Spinal cord (tissue), 10 donors: ENCODE data around the gene ZNF853. TPM values are rescaled to one million over a fixed set of nuclear protein-coding genes. Genes with fewer than 3 reads are reported as not detected.

ENCODE experiments used
- DNase-seq, 6 donors: peaks; one replicate each; pipeline versions ENCODE4 v3.0.0 to v3.0.0-alpha.2; 2013 to 2015; ENCODE audit warnings: low spot score in 6 of 6, low read depth in 4 of 6
- H3K27ac ChIP-seq: one replicate; pipeline ENCODE4 v1.5.1; 2013; ENCODE audit warnings: low read depth, low read length, control low read depth
- H3K27me3 ChIP-seq: one replicate; pipeline ENCODE4 v1.6.1; 2013; ENCODE audit warnings: low read length; ENCODE audit not compliant: control insufficient read depth, insufficient read depth
- H3K36me3 ChIP-seq: one replicate; pipeline ENCODE4 v1.6.1; 2013; ENCODE audit warnings: low read length; ENCODE audit not compliant: control insufficient read depth, insufficient read depth
- H3K4me1 ChIP-seq: one replicate; pipeline ENCODE4 v1.6.1; 2013; ENCODE audit warnings: low read length; ENCODE audit not compliant: control insufficient read depth, insufficient read depth
- H3K4me3 ChIP-seq: one replicate; pipeline ENCODE4 v1.5.1; 2013; ENCODE audit warnings: low read depth, low read length, control low read depth
- H3K9me3 ChIP-seq: one replicate; pipeline ENCODE4 v1.6.1; 2013; ENCODE audit warnings: low read length; ENCODE audit not compliant: control insufficient read depth, insufficient read depth
- WGBS: methylation state at CpG from one replicate; pipeline ENCODE4 v1.1.5; 2013; ENCODE audit warnings: missing lambda C conversion rate; ENCODE audit not compliant: insufficient coverage; 5-methylcytosine and 5-hydroxymethylcytosine counted together
- polyA plus RNA-seq, 2 donors: library from polyadenylated mRNA; unstranded; fragments of 120-200 nt; gene quantifications; one replicate each; pipeline ENCODE4 v1.2.1, GENCODE V29; 2013; ENCODE audit not compliant: insufficient read length in 2 of 2
- total RNA-seq, 2 donors: library from RNA; depleted of rRNA in 1 of 2; stranded (reverse); fragments of 120-200 nt in 1 of 2; fragments of >200 nt in 1 of 2; gene quantifications; one replicate each; pipeline versions ENCODE4 v1.2.3 to v1.2.4, GENCODE V29; 2013 to 2014
- donor health status: healthy.

The ZNF853 gene
- total and polyA plus RNA-seq, 4 donors, result 12.9 to 46.8 (median 28.7) TPM

DNA sequence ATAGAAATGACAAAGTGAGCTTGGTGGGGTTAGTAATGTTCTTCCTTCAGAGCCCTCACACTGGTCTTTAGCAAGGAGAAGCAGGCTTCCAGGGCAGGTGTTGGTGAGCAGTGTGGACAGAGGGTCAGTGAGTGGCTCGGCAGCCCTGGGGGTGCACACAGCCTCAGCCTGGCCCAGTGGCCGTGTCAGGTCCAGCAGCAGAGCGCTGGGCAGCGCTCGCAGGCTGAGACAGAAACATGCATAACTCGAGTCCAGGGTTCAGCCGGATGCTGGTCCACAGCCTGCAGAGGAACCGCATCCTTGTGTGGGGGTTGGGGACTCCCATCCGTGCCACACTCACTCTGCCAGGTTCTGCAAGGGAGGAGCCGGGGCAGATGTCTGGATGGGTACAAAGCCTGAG, 11.0 kb upstream of the ZNF853 start:
- peaks cover 96% of the 10 kb centered on the region for H3K36me3 ChIP-seq
- 92% methylated on average over 10 of the region's 10 CpGs for WGBS
- DNase-seq, result no peak

DNA sequence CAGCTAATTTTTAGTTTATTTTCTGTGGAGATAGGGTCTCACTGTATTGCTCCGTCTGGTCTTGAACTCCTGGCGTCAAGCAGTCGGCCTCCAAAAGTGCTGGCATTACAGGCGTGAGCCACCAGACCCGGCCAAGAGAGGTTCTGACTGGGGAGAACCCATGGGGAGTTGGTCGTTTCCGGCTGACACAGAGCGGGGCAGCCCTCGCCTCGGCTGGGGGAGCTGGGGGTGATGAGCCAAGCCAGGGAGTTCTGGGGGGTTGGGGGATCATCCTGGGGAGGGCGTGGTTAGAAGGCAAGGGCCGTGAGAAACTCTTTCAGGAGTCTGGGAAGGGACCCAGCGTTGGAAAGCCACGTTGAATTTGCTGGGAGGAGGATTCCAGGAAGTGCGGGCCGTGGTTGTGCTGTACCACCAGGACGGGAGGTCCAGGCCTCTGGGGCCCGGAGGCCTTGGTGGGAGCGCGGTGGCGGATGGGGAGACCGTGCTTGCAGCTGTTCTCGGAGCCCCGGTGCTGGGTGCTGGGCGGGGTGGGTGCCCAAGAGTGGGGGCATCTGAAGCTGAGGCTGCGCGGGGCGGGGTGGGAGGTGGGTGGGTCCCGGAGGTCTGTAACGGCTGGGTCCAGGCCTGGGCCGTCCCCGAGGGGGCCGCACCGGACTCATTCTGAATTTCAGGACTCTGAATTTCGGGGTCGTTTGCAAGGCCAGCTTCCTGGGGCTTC, 8.4 kb upstream of the ZNF853 start:
- H3K4me3 ChIP-seq, result no peak overlapping the region
- H3K27ac ChIP-seq, result no peak overlapping the region
- H3K9me3 ChIP-seq, result no peaks in the 10 kb centered on the region
- H3K4me1 ChIP-seq, result no peaks in the 10 kb centered on the region
- no peaks in the 10 kb centered on the region for H3K27me3 ChIP-seq
- peaks cover 79% of the 10 kb centered on the region for H3K36me3 ChIP-seq
- WGBS, result 94% methylated on average over 35 of the region's 36 CpGs
- no peak for DNase-seq

More for the DNA sequence above, 11.0 kb upstream of the ZNF853 start:
- no peaks in the 10 kb centered on the region for H3K27me3 ChIP-seq
- H3K9me3 ChIP-seq, result no peaks in the 10 kb centered on the region
- no peaks in the 10 kb centered on the region for H3K4me1 ChIP-seq
- no peak overlapping the region for H3K27ac ChIP-seq
- no peak overlapping the region for H3K4me3 ChIP-seq

DNA sequence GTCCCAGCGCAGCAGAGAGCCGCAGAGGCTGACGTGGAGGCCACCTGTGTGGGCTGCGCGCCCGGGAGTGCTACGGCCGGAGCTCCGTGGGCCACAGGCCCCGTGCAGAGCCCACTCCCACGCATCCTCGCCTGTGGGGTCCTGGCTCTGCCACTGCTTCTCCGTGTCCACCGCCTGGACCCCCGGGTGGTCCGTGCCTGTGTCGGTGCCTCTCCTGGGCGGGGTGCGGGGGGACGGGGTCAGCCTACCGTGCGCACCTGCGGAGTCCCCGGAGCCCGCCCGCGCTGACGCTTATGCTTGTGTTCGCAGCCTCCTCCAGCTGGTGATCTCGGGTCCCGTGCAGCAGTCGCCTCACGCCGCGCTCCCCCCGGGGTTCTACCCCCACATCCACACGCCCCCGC, 7.8 kb upstream of the ZNF853 start:
- H3K27me3 ChIP-seq, result no peaks in the 10 kb centered on the region
- no peak overlapping the region for H3K4me3 ChIP-seq
- no peaks in the 10 kb centered on the region for H3K9me3 ChIP-seq
- H3K4me1 ChIP-seq, result no peaks in the 10 kb centered on the region
- H3K27ac ChIP-seq, result no peak overlapping the region
- H3K36me3 ChIP-seq, result peaks cover 72% of the 10 kb centered on the region
- WGBS, result 92% methylated on average over 35 of the region's 38 CpGs
- no peak for DNase-seq

GRCh38 chr7:6608081-6608480, 7.3 kb upstream of the ZNF853 start:
- Histone ChIP-seq H3K4me3 (no peak overlapping the region), H3K4me1 (no peaks in the 10 kb centered on the region), H3K27ac (no peak overlapping the region), H3K36me3 (peaks cover 68% of the 10 kb centered on the region), H3K9me3 (no peaks in the 10 kb centered on the region), H3K27me3 (no peaks in the 10 kb centered on the region)
- WGBS, result 84% methylated on average over 27 of the region's 27 CpGs
- no peak for DNase-seq

GRCh38 chr7:6608794-6609193, 6.6 kb upstream of the ZNF853 start:
- no peaks in the 10 kb centered on the region for H3K27me3 ChIP-seq
- H3K9me3 ChIP-seq, result no peaks in the 10 kb centered on the region
- H3K36me3 ChIP-seq, result peaks cover 61% of the 10 kb centered on the region
- no peak for DNase-seq
- 93% methylated on average over 12 of the region's 12 CpGs for WGBS
- no peak overlapping the region for H3K27ac ChIP-seq
- no peak overlapping the region for H3K4me3 ChIP-seq
- H3K4me1 ChIP-seq, result no peaks in the 10 kb centered on the region

DNA sequence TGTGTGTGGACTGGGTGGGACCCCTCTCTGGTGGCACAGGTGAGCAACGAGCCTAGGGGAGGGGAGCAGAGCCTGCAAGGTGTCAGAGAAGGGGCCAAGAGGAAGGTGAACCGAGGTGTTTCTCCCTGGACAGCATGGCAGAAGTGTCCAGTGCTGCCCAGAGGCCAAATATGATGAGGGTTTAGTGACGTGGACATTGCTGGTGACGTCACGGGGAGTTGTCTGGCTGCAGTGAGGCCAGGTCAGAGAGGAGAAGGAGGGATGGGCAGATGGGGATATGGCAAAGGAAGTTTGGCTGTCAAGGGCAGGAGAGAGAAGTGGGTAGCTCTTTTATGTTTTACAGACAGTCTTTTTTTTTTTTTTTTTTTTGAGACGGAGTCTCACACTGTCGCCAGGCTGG, 2.6 kb upstream of the ZNF853 start:
- H3K36me3 ChIP-seq, result peaks cover 35% of the 10 kb centered on the region
- DNase-seq, result no peak
- H3K4me1 ChIP-seq, result peaks cover 20% of the 10 kb centered on the region
- 77% methylated on average over 5 of the region's 7 CpGs for WGBS
- no peaks in the 10 kb centered on the region for H3K9me3 ChIP-seq
- no peak overlapping the region for H3K4me3 ChIP-seq
- H3K27me3 ChIP-seq, result no peaks in the 10 kb centered on the region
- H3K27ac ChIP-seq, result no peak overlapping the region

DNA sequence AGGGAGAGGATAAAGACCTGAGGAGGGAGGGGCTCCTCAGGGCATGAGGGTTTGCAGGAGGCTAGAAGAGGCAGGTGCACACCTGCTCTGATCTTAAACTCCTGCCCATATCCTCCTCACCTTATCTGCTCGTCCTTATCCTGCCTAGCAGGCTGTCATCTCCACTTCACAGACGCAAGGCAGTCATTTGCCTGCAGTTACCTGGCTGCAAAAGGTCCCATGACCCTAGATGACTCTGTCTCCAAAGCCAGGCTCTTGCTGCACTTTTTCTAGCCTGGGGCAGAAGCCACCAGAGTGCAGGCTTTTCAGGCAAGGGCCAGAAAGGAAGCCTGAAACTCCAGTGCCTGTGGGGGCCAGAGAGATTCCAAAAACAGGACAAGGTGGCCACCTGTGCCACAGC, 1.7 kb upstream of the ZNF853 start:
- H3K36me3 ChIP-seq, result peaks cover 35% of the 10 kb centered on the region
- peaks cover 20% of the 10 kb centered on the region for H3K4me1 ChIP-seq
- WGBS, result 53% methylated on average over 2 of the region's 2 CpGs

DNA sequence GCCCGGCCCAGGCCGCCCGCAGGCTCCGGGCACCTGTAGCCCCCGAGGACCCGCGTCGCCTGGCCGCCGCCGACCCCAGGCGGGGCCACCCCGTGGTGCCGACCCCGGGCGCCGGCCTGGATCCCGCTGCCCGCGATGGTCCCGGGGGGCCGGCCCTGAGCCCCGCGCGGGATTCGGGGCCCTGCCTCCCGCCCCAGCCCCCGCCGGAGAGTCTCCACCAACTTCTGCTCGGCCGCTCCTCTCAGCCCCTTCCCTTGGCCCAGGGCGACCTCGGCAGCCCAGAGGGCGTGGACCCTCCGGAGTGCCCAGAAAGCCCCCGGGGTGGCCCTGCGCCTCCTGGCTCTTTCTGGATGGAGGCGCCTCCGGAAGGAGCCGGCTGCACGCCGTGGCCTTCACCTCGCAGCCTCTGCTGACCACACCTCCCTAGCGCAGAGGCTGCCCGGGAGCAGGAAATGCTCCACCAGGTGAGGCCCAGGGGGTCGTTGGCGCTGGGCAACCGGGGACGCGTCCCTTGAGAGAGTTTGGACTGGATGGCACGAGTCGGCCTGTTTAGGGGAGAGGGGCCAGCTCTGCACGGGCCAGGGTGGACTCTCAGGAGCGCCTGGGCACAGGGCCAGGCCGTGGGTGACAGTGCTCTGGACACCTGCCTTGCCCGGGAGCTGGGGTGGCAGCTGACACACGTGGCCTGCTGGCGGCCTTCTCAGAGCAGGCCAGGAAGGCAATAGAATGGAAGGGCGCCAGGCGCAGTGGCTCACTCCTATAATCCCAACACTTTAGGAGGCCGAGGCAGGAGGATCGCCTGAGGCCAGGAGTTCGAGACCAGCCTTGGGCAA, 529 bp downstream of the ZNF853 start:
- peaks cover 20% of the 10 kb centered on the region for H3K4me1 ChIP-seq
- 2% methylated on average over 55 of the region's 63 CpGs for WGBS
- no peak overlapping the region for H3K27ac ChIP-seq
- H3K9me3 ChIP-seq, result no peaks in the 10 kb centered on the region
- DNase-seq, result peak in 1 of 6 donors; percentile 22
- H3K4me3 ChIP-seq, result peak overlapping the region; percentile 65
- no peaks in the 10 kb centered on the region for H3K27me3 ChIP-seq
- H3K36me3 ChIP-seq, result peaks cover 42% of the 10 kb centered on the region

More for the DNA sequence above, 1.7 kb upstream of the ZNF853 start:
- no peak overlapping the region for H3K4me3 ChIP-seq
- no peaks in the 10 kb centered on the region for H3K27me3 ChIP-seq
- no peak for DNase-seq
- H3K27ac ChIP-seq, result no peak overlapping the region
- H3K9me3 ChIP-seq, result no peaks in the 10 kb centered on the region

- no peak overlapping the region for H3K4me3 ChIP-seq
- H3K27me3 ChIP-seq, result no peaks in the 10 kb centered on the region
- no peak for DNase-seq
- H3K27ac ChIP-seq, result no peak overlapping the region
- H3K9me3 ChIP-seq, result no peaks in the 10 kb centered on the region
- WGBS, result 94% methylated on average over 20 of the region's 20 CpGs
- peaks cover 50% of the 10 kb centered on the region for H3K36me3 ChIP-seq
- peaks cover 20% of the 10 kb centered on the region for H3K4me1 ChIP-seq
Observed at GRCh38 chr7:6616854-6617643, 1.6 kb downstream of the ZNF853 start.
